Measurements from ENCODE around the gene ZFP36L2.

The ZFP36L2 gene

GRCh38 chr2:43270461-43270860 is 44.1 kb upstream of the ZFP36L2 start:
- Histone ChIP-seq H2BK120ac (ENCODE audit: low read depth, low read length) (no peak overlapping the region), H4K5ac (ENCODE audit: low read length) (no peak overlapping the region), H2AK5ac (ENCODE audit: low read length) (no peak overlapping the region), H3K36me3 (ENCODE audit: control insufficient read depth, insufficient read depth, low read length) (no peaks in the 10 kb centered on the region), H4K8ac (ENCODE audit: low read depth, low read length) (no peak overlapping the region), H2BK5ac (ENCODE audit: low read length) (no peak overlapping the region), H2BK15ac (replicated peaks; ENCODE audit: low read depth) (no peak overlapping the region), H3K18ac (ENCODE audit: low read length) (no peak overlapping the region), H3K4me1 (ENCODE audit: control insufficient read depth, low read depth, low read length) (no peaks in the 10 kb centered on the region), H3K27me3 (ENCODE audit: insufficient read depth, low read length, poor library complexity) (no peaks in the 10 kb centered on the region), H3K9ac (ENCODE audit: low read length) (no peak overlapping the region), H3K4me2 (ENCODE audit: low read length) (no peak overlapping the region), H3K79me2 (ENCODE audit: control insufficient read depth, insufficient read depth, low read length) (no peaks in the 10 kb centered on the region), H3K4me3 (ENCODE audit: low read length) (no peak overlapping the region), H3K23ac (ENCODE audit: low read length) (no peak overlapping the region), H3K27ac (ENCODE audit: low read depth, low read length) (no peak overlapping the region), H3K56ac (ENCODE audit: low read length) (no peak overlapping the region), H3K4ac (ENCODE audit: low read depth, low read length) (no peak overlapping the region), H3K79me1 (ENCODE audit: low read length) (no peaks in the 10 kb centered on the region)
- DNase-seq = no peak
- WGBS (ENCODE audit: extremely low coverage, insufficient coverage, low lambda C conversion rate) = no CpG with 5 or more reads among the region's 2 CpGs

DNA sequence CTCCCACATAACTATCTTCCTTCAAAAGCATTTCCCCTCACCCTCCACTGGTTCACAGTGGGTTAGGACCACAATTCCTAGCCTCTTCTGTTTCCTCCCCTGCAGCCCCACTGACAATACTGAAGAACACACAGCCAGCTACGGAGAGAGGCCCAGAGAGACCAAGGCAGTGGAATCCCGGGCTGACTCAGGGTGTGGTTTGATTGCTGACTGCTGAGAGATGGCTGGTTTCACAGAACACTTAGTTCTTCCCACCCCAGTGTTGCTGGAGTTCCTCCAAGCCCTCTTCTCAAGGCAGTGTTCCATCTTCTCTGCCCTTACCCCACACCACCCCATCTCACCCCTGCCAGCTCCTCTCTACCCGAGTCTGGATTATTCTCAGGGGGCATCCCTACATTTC is 43.3 kb upstream of the ZFP36L2 start:
- Histone ChIP-seq H2BK120ac (ENCODE audit: low read depth, low read length) (no peak overlapping the region), H3K4me1 (ENCODE audit: control insufficient read depth, low read depth, low read length) (no peaks in the 10 kb centered on the region), H3K79me1 (ENCODE audit: low read length) (no peaks in the 10 kb centered on the region), H4K8ac (ENCODE audit: low read depth, low read length) (no peak overlapping the region), H3K27me3 (ENCODE audit: insufficient read depth, low read length, poor library complexity) (no peaks in the 10 kb centered on the region), H2AK5ac (ENCODE audit: low read length) (no peak overlapping the region), H3K4me2 (ENCODE audit: low read length) (no peak overlapping the region), H2BK15ac (replicated peaks; ENCODE audit: low read depth) (no peak overlapping the region), H3K56ac (ENCODE audit: low read length) (no peak overlapping the region), H3K18ac (ENCODE audit: low read length) (no peak overlapping the region), H3K27ac (ENCODE audit: low read depth, low read length) (no peak overlapping the region), H3K36me3 (ENCODE audit: control insufficient read depth, insufficient read depth, low read length) (no peaks in the 10 kb centered on the region), H4K5ac (ENCODE audit: low read length) (no peak overlapping the region), H2BK5ac (ENCODE audit: low read length) (no peak overlapping the region), H3K9ac (ENCODE audit: low read length) (no peak overlapping the region), H3K23ac (ENCODE audit: low read length) (no peak overlapping the region), H3K4me3 (ENCODE audit: low read length) (no peak overlapping the region), H3K4ac (ENCODE audit: low read depth, low read length) (no peak overlapping the region), H3K79me2 (ENCODE audit: control insufficient read depth, insufficient read depth, low read length) (no peaks in the 10 kb centered on the region)
- no peak for DNase-seq
- no CpG with 5 or more reads among the region's 3 CpGs for WGBS (ENCODE audit: extremely low coverage, insufficient coverage, low lambda C conversion rate)

- Histone ChIP-seq H3K4me1 (ENCODE audit: control insufficient read depth, low read depth, low read length) (no peaks in the 10 kb centered on the region), H3K9ac (ENCODE audit: low read length) (no peak overlapping the region), H2BK5ac (ENCODE audit: low read length) (no peak overlapping the region), H3K23ac (ENCODE audit: low read length) (no peak overlapping the region), H2BK15ac (replicated peaks; ENCODE audit: low read depth) (no peak overlapping the region), H4K5ac (ENCODE audit: low read length) (no peak overlapping the region), H3K4me3 (ENCODE audit: low read length) (no peak overlapping the region), H2BK120ac (ENCODE audit: low read depth, low read length) (no peak overlapping the region), H3K4me2 (ENCODE audit: low read length) (no peak overlapping the region), H4K8ac (ENCODE audit: low read depth, low read length) (no peak overlapping the region), H2AK5ac (ENCODE audit: low read length) (no peak overlapping the region), H3K36me3 (ENCODE audit: control insufficient read depth, insufficient read depth, low read length) (no peaks in the 10 kb centered on the region), H3K27ac (ENCODE audit: low read depth, low read length) (no peak overlapping the region), H3K79me2 (ENCODE audit: control insufficient read depth, insufficient read depth, low read length) (no peaks in the 10 kb centered on the region), H3K4ac (ENCODE audit: low read depth, low read length) (no peak overlapping the region), H3K18ac (ENCODE audit: low read length) (no peak overlapping the region), H3K56ac (ENCODE audit: low read length) (no peak overlapping the region), H3K79me1 (ENCODE audit: low read length) (no peaks in the 10 kb centered on the region), H3K27me3 (ENCODE audit: insufficient read depth, low read length, poor library complexity) (no peaks in the 10 kb centered on the region)
- peak; percentile 50 for DNase-seq
- no CpG with 5 or more reads among the region's 14 CpGs for WGBS (ENCODE audit: extremely low coverage, insufficient coverage, low lambda C conversion rate)
Observed at GRCh38 chr2:43269074-43269572, 42.7 kb upstream of the ZFP36L2 start.

- no peak overlapping the region for H4K5ac ChIP-seq (ENCODE audit: low read length)
- H3K79me1 ChIP-seq (ENCODE audit: low read length) = no peaks in the 10 kb centered on the region
- no peak overlapping the region for H3K18ac ChIP-seq (ENCODE audit: low read length)
- H3K4me1 ChIP-seq (ENCODE audit: control insufficient read depth, low read depth, low read length) = no peaks in the 10 kb centered on the region
- H3K36me3 ChIP-seq (ENCODE audit: control insufficient read depth, insufficient read depth, low read length) = no peaks in the 10 kb centered on the region
- H2BK5ac ChIP-seq (ENCODE audit: low read length) = no peak overlapping the region
- no peak overlapping the region for H2BK120ac ChIP-seq (ENCODE audit: low read depth, low read length)
- no peak overlapping the region for H3K9ac ChIP-seq (ENCODE audit: low read length)
- no peak overlapping the region for H3K56ac ChIP-seq (ENCODE audit: low read length)
- no peak overlapping the region for H3K4me2 ChIP-seq (ENCODE audit: low read length)
- H3K4ac ChIP-seq (ENCODE audit: low read depth, low read length) = no peak overlapping the region
- H3K27me3 ChIP-seq (ENCODE audit: insufficient read depth, low read length, poor library complexity) = no peaks in the 10 kb centered on the region
- H3K23ac ChIP-seq (ENCODE audit: low read length) = no peak overlapping the region
- no peak for DNase-seq
- no peaks in the 10 kb centered on the region for H3K79me2 ChIP-seq (ENCODE audit: control insufficient read depth, insufficient read depth, low read length)
- no peak overlapping the region for H3K27ac ChIP-seq (ENCODE audit: low read depth, low read length)
- H2AK5ac ChIP-seq (ENCODE audit: low read length) = no peak overlapping the region
- H3K4me3 ChIP-seq (ENCODE audit: low read length) = no peak overlapping the region
- H4K8ac ChIP-seq (ENCODE audit: low read depth, low read length) = no peak overlapping the region
- H2BK15ac ChIP-seq (replicated peaks; ENCODE audit: low read depth) = no peak overlapping the region
- no CpG with 5 or more reads among the region's 10 CpGs for WGBS (ENCODE audit: extremely low coverage, insufficient coverage, low lambda C conversion rate)
Observed at GRCh38 chr2:43268066-43268953, 41.9 kb upstream of the ZFP36L2 start.

DNA sequence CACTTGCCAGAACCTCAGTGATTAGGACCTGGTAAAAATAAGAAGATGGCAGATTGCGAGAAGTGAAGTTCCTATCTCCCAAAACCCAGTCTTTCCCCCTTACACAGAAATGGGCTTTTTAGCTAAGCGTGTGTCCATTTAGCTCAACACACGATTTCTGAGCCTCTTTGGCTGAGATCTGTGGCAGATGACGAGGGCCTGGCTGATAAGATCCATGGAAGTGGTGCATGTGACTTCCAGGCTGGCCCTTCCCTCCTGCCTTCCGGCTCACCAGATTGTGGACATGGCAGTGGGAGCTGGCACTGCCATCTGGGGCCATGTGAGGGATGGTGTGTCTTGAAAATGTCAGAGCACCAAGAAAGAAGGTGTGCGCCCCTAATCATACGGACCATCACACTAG is 41.0 kb upstream of the ZFP36L2 start:
- WGBS (ENCODE audit: extremely low coverage, insufficient coverage, low lambda C conversion rate) = no CpG with 5 or more reads among the region's 7 CpGs
- Histone ChIP-seq H3K27me3 (ENCODE audit: insufficient read depth, low read length, poor library complexity) (no peaks in the 10 kb centered on the region), H3K9ac (ENCODE audit: low read length) (no peak overlapping the region), H3K79me1 (ENCODE audit: low read length) (no peaks in the 10 kb centered on the region), H2BK5ac (ENCODE audit: low read length) (no peak overlapping the region), H3K79me2 (ENCODE audit: control insufficient read depth, insufficient read depth, low read length) (no peaks in the 10 kb centered on the region), H3K27ac (ENCODE audit: low read depth, low read length) (no peak overlapping the region), H3K4ac (ENCODE audit: low read depth, low read length) (no peak overlapping the region), H2BK15ac (replicated peaks; ENCODE audit: low read depth) (no peak overlapping the region), H2BK120ac (ENCODE audit: low read depth, low read length) (no peak overlapping the region), H3K4me2 (ENCODE audit: low read length) (no peak overlapping the region), H3K18ac (ENCODE audit: low read length) (no peak overlapping the region), H4K5ac (ENCODE audit: low read length) (no peak overlapping the region), H3K23ac (ENCODE audit: low read length) (no peak overlapping the region), H3K56ac (ENCODE audit: low read length) (no peak overlapping the region), H3K4me3 (ENCODE audit: low read length) (no peak overlapping the region), H4K8ac (ENCODE audit: low read depth, low read length) (no peak overlapping the region), H3K4me1 (ENCODE audit: control insufficient read depth, low read depth, low read length) (no peaks in the 10 kb centered on the region), H3K36me3 (ENCODE audit: control insufficient read depth, insufficient read depth, low read length) (no peaks in the 10 kb centered on the region), H2AK5ac (ENCODE audit: low read length) (no peak overlapping the region)
- DNase-seq = no peak

Measured in mesendoderm (in vitro differentiated cells).